NOMO-1 treated with dmso at 0.1 percent for 144 hours (cell line): Measurements from ENCODE around the gene RHBDL1.
"Not testable (repeated sequence)": the region's sequence is repeated elsewhere in the genome, so short reads cannot be mapped to it uniquely, and the experiment has no call there.

Source experiments
- DNase-seq: peaks from one replicate; lab custom pipeline; 2025; ENCODE audit not compliant: unreplicated experiment; lab: John Stamatoyannopoulos, UW

The RHBDL1 gene

GRCh38 chr16:684071-684794, 8.8 kb downstream of the RHBDL1 start, which contains the start of gene JMJD8:
Gene JMJD8, minus strand, starts transcription at chr16:684334. Its CDS starts 15 bp downstream, at chr16:684319.
- DNase-seq = peak; percentile 91

DNA sequence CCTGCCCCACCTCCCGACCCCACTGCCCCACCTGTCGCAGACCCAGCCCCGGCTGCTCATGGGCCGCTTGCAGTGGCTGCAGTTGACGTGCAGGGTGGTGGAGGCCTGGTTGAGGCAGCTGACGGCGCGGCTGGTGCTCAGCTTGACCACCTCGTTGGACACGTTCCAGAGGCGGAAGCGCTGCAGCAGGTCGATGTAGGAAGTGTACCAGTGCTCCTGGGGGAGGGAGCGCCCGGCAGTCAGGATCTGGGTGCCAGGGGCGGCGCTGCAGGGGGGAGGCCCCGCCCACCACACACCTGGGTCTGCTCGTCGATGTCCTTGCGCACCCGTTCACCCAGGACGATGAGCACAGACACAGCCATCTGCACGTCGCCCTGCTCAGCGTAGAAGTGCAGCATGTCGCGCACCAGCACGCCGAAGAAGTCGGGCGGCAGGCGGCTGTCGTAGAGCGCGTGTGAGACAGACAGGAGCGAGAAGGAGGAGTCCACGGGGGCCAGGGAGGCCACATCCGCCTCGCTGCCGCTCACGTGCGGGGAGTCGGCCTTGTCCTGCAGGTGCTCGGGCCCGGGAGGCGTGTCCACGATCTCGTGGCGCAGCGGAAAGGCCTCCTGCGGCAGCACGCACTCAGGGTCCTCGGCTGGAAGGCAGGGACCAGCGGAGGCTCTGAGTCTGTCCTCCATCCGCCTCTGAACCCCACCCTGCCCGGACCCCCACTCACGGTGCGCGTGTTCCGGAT, 9.7 kb downstream of the RHBDL1 start:
- no peak for DNase-seq

DNA sequence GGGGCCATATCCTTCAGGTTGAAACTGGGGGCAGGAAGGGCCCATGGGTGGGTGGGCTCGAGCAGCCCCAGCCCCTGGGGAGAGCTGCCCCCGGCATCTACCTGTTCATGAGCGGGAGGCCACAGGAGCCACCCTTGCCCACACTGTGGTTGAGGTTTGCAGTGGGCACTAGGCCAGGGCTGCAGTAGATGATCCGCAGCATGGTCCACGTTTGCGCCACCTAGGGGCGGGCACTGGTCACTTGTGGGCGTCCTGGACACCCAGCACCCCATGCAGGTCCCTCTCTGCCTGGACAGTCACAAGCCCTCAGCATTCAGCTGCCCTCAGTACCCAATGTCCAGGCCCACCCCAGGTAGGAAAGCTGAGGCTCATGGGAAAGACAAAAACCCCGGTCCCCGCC, 10.5 kb downstream of the RHBDL1 start:
- no peak for DNase-seq

- no peak for DNase-seq
Measured at GRCh38 chr16:686459-687260, 11.2 kb downstream of the RHBDL1 start.

- DNase-seq = no peak
Measured at GRCh38 chr16:687499-687898, 12.0 kb downstream of the RHBDL1 start.

DNA sequence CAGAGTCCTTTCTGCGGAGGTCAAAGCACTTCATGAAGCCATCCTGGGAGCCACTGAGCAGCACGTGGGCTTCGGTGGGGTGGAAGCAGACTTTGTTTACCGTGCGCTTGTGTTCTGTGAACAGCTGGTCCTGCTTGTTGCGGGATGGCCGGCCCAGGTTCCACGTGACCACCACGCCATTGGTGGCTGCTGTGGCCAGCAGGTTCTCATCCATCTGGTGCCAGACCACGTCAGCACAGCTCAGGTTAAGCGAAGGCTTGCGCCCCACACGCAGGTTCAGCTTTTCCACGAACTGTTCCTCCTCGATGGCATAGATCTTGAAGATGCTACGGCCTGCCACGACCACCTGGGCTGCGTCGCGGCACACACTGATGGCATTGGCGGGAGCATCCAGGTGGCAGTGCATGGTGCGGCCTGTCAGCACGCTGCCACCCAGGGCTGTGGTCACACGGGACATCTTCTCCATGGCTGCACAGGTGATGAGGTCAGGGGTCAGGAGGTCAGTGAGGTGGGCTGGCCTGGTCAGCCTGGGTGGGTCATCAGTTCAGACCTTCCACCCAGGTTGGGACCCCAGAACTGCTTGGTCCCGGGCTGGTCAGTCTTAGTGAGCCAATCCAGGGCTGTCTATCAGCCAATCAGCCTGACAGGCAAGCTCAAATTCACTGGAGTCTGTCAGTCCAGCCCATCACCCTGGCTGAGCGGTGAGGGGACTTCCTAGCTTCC, 13.9 kb downstream of the RHBDL1 start:
- no peak for DNase-seq

DNA sequence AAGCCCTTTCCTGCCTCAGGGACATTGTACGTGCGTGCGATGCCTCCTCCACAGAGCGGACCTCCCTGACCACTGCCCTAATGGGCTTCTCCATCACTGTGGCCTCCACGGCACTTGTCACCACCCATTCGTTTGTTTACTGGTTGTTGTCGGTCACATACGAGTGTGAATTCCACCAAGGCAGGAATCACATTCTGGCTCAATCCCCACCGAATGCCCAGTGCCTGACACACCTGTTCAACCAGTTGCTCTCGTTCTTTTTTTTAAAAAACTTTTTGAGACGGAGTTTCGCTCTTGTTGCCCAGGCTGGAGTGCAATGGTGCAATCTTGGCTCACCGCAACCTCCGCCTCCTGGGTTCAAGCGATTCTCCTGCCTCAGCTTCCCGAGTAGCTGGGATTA, 15.8 kb downstream of the RHBDL1 start:
- DNase-seq = not testable (repeated sequence)

DNA sequence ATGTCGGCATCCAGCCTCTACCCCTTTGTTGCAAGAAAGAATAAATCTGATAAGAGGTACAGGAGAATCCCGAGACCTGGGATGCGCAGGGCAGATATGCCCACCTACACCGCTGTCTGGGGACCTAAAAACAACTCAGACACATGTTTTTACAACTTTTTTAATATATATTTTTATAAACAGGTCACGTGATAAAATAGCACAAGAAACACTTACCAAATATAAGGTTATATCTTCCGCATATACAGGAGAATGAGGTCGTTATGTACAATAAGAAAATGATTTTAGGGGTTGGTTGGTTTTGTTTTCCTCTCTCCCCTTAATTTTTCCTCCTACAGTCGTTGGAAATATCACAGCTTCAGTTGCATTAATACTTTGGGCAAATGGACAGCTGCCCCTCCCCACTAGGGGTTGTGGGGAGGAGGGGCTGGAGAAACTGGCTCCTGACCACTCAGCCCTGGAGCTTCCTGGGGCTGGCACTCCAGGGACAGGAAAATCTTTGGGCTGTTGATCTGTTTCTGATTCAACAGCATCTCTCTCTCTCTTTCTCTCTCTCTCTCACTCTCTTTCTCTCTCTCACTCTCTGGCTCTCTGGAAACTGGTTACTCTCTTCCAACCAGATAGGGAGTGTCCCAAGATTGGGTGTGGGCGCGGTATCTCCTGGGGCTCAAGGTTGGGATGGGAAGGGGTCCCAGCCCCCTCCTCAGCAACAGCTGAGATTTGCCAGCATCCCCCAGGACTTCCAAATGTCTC, 17.1 kb downstream of the RHBDL1 start:
- no peak for DNase-seq

GRCh38 chr16:693364-693763, 17.9 kb downstream of the RHBDL1 start:
- DNase-seq = no peak

- no peak for DNase-seq
Measured at GRCh38 chr16:693766-694165, 18.3 kb downstream of the RHBDL1 start.

- DNase-seq = no peak
Measured at GRCh38 chr16:694187-694862, 18.9 kb downstream of the RHBDL1 start.

- DNase-seq = no peak
Measured at GRCh38 chr16:694863-695354, 19.4 kb downstream of the RHBDL1 start.

GRCh38 chr16:695355-696089, 20.1 kb downstream of the RHBDL1 start:
- DNase-seq = no peak

- no peak for DNase-seq
Measured at GRCh38 chr16:698911-699671, 23.6 kb downstream of the RHBDL1 start.

DNA sequence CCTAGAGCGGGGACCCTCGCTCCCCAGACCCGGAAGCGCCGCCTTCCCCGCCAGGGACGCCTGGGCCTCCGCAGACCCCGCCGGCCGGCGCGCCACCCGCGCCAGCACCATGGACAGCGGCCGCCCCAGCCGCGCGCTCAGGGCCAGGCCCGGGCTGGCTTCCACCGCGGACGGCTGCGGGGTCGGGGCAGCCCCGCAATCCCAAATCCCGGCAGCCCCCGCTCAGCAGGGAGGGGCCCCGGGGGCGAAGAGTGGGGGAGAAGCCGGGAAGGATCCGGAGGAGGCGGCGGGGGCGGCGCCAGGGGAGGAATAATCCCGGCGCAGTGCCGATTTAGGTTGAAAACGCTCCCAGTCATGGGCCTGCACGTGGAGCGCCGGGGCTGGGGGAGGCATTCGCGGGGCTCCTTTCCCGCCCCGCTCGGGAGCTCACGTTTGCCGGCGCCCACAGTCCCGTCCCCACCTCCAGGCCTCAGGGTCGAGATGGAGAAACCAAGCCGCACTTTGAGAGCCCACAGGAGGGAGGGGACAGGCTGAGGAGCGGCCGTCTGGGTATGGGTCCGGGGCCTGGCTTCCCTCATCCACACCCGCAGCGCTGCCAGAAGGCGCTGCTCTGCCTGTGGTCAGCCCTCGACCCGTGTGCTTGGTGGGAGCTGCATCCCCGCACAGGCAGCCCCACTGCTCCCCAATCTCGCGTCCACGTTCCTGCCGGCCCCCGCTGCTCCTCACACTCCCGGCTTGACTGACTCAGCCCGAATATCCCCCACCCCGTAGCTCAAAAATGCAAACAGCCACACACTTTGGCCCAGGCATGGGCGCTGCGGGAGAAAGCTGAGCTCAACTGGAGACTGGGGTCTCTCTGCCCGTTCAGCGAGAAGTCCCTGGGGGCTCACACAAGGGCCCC, 25.5 kb downstream of the RHBDL1 start:
- no peak for DNase-seq

GRCh38 chr16:702341-702740, 26.9 kb downstream of the RHBDL1 start:
- DNase-seq = no peak

GRCh38 chr16:703406-703805, 27.9 kb downstream of the RHBDL1 start:
- no peak for DNase-seq
